Measurements from ENCODE around the gene PAGE2.
A peak's percentile ranks its signal among the peaks of the same experiment; 100 is the strongest.
"Not testable (repeated sequence)": the region's sequence is repeated elsewhere in the genome, so short reads cannot be mapped to it uniquely, and the experiment has no call there.

The PAGE2 gene

GRCh38 chrX:55127692-55128091 is 38.9 kb downstream of the PAGE2 start:
- DNase-seq, result no peak

- no peak for DNase-seq
These were observed 40.5 kb downstream of the PAGE2 start for GRCh38 chrX:55129361-55129760.

GRCh38 chrX:55130481-55130880 is 41.7 kb downstream of the PAGE2 start:
- DNase-seq, result no peak

- DNase-seq, result no peak
These were observed 43.6 kb downstream of the PAGE2 start for GRCh38 chrX:55132416-55132815.

GRCh38 chrX:55135171-55135570 is 46.4 kb downstream of the PAGE2 start:
- peak; percentile 4 for DNase-seq

- not testable (repeated sequence) for DNase-seq
These were observed 52.0 kb downstream of the PAGE2 start for GRCh38 chrX:55140800-55141199.

Data from kidney glomerular epithelial cell (primary cell).